CMK (cell line): ENCODE measurements around the gene SLC39A11.
"Not testable (repeated sequence)": the region's sequence is repeated elsewhere in the genome, so short reads cannot be mapped to it uniquely, and the experiment has no call there.

Experiments
- DNase-seq: peaks from one replicate; pipeline ENCODE4 v3.0.0-alpha.2; 2010; ENCODE audit warnings: low read depth

Gene SLC39A11

GRCh38 chr17:73107191-73107590 lies 14.7 kb upstream of the SLC39A11 start:
- DNase-seq, result no peak

GRCh38 chr17:73105431-73105830 lies 12.9 kb upstream of the SLC39A11 start:
- no peak for DNase-seq

DNA sequence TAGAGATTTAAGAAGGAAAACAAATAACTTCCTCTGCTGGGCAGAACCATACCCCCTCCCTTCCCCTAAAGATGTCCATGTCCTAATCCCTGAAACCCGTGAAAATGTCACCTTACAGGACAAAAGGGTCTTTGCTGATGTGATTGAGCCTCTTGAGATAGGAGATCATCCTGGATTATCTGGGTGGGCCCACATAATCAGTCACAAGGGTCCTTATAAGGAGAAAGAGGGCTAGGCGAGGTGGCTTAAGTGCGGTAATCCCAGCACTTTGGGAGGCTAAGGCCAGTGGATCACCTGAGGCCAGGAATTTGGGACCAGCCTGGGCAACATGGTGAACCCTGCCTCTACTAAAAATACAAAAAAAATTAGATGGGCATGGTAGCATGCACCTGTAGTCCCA lies 12.0 kb upstream of the SLC39A11 start:
- DNase-seq, result no peak

DNA sequence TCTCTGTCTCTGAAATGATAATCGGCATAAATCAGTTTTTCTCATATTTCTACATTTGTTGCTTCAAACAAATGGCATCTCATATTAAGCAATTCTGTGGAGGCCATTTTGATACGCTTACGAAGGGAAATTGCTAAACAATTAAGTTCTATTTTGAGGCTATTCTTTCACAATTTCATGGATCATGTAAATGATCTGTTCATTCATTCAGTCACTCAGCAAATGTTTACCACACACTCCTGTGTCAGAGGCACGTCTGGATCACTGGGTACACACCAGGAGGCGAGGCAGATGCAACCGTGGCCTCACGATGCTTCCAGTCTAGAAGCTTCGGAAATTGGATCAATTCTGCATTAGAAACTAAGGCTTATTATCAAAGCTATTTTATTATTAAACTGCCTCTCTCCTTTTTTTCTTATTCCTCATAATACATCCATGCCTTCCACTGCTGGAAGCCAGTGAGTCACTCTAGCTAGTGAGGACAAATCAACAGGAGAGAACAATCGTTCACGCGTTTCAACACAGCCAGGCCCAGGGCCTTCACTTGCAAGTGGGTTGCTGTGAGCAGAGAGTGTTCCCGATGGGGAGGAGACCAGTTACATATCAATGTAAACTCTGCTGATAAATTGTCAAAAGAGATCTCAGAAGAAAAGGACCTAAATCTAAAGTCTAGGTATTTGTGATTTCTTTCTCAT lies 11.3 kb upstream of the SLC39A11 start:
- no peak for DNase-seq

- DNase-seq, result no peak
Measured at GRCh38 chr17:73101031-73101430, 8.5 kb upstream of the SLC39A11 start.

DNA sequence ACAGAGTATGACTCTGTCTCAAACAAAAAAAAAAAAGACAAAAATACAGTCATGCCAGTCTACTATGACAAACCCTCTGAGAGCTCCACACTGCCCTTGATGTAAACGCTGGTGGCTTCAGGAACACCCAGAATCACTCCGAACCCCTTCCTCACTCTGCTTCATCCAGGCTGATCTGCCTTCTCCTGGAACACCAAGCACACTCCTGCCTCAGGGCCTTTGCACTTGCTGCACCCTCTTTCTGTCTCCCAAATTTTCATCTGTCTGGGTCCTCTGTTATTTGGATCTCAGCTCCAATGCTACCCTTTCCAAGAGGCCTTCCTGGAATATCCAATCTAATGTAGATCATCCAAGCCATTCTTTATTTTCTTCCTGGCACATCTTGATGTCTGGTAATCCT lies 7.9 kb upstream of the SLC39A11 start:
- no peak for DNase-seq

DNA sequence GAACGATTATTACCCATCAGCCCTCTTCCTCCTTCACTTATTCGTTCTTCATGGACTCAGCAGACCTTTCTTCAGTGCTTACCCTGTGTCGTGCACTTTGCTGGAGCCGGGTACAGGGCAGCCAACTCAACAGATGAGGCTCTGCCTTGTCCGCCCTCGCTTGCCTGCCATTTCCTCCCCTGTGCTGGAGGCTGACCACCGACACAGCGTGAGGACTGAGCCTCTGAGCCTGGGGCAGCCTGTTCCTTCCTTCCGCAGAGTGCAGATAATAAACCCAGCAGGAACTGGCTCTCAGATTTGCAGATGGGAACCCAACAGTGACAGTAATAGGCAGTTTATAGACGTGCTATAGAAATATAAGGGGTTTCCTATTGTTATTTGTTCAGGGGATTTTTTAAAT lies 7.0 kb upstream of the SLC39A11 start:
- peak; percentile 27 for DNase-seq

DNA sequence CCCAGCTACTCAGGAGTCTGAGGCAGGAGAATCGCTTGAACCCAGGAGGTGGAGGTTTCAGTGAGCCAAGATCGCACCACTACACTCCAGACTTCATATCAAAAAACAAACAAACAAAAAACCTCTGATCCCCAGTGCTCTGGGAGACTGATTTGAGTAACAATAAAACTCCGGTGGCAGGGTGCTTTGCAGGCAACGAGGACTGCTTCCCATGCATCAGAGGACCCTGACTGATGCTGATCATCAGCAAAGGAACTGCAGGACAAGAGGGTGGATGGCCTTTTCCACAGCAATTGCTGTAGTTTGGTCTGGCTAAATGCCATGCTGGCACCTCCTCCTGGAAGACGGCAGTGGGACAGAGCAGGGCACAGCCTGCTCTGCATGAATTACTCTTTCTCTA lies 6.4 kb upstream of the SLC39A11 start:
- DNase-seq, result no peak

DNA sequence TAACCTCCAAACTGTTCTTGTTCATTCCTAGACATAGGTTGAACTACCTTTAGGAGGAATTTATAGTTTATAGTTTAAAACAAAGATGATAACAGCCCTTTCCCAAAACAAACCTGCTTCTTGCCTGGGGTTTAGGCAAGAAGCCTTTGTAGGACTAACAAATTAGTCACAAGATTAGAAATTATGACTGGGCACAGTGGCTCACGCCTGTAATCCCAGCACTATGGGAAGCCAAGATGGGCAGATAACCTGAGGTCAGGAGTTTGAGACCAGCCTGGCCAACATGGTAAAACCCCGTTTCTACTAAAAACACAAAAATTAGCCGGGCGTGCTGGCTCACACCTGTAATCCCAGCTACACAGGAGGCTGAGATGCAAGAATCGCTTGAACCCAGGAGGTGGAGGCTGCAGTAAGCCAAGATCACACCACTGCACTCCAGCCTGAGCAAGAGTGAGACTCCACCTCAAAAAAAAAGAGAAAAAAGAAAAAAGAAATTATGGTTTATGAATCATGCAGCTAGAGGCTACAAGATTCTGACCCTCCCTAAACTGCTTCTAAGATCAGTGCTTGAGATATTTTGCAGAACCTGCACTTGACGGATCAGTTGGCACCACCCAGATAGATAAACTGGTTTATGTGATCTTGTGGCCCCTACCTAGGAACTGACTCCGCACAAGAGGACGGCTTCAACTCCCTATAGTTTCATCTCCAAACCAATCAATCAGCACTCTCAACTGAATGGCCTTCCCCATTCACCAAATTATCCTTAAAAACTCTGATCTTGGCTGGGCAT lies 5.7 kb upstream of the SLC39A11 start:
- not testable (repeated sequence) for DNase-seq

- no peak for DNase-seq
Measured at GRCh38 chr17:73096866-73097265, 4.4 kb upstream of the SLC39A11 start.

- no peak for DNase-seq
Measured at GRCh38 chr17:73096211-73096610, 3.7 kb upstream of the SLC39A11 start.

- DNase-seq, result no peak
Measured at GRCh38 chr17:73093286-73093685, 798 bp upstream of the SLC39A11 start.

- no peak for DNase-seq
Measured at GRCh38 chr17:73091770-73092522, 542 bp downstream of the SLC39A11 start.

DNA sequence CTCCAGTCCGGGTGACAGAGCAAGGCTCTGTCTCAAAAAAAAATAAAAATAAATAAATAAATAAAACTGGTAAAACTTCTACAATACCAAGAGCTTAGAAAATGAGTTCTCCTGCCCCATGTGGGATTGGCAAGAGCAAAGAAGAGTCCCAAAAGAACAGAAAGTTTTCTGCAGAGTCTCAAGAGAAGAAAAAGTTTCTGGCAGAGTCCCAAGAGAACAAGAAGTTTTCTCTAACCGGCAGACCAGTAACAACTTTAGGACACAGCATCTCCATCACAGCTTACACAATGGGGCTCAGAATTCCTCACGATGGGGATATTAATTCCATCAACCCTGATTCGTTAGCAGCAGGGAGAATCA lies 1.1 kb downstream of the SLC39A11 start:
- no peak for DNase-seq

GRCh38 chr17:73090396-73091202 lies 1.9 kb downstream of the SLC39A11 start:
- DNase-seq, result no peak

DNA sequence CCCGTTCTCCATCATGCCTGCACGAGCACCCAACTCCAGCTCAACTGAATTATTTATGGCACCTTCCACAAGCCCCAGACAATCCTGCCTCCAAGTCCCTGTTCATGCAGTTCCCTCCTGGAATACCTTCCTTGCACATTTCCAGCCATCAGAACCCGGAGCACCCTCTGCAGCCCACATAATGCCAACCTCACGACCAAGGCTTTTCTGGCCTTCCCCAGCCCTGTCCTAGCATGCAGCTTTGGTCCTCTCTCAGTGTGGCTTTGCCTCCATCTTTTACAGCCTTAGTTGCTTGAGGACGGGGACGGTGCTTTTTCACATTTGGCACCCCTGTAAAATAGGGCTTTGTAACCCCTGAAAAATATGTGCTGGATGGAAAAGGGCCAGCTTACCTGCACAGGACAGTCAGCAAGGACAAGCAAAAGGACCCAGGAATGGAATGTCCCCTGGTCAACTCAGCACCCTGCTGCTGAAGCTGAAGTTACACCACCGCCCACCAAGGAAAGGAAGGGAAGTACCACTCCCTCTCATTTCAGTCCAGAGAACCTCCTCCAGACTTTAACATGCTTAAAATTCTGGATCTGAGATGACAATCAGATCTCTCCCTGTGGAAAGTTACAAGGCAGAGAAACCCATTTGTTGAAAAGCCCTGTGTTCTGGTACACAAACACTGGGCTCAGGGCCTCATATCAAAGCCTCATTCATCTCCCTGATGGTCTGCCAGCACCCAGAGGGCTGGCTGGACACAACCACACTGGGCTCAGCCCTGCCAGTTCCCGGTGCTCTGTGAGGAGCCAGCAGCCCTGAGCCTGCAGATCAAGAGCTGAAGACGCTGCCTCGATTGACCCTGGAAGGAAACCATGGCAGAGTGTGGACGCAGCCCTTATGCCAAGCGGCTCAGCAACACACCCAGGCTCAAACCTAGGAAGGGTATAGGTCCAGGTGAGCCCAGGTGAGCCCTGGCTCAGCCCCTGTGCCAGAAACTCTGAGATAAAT lies 2.9 kb downstream of the SLC39A11 start:
- DNase-seq, result no peak

- DNase-seq, result no peak
Measured at GRCh38 chr17:73088561-73088960, 3.9 kb downstream of the SLC39A11 start.

GRCh38 chr17:73083432-73083831 lies 9.1 kb downstream of the SLC39A11 start:
- DNase-seq, result no peak

DNA sequence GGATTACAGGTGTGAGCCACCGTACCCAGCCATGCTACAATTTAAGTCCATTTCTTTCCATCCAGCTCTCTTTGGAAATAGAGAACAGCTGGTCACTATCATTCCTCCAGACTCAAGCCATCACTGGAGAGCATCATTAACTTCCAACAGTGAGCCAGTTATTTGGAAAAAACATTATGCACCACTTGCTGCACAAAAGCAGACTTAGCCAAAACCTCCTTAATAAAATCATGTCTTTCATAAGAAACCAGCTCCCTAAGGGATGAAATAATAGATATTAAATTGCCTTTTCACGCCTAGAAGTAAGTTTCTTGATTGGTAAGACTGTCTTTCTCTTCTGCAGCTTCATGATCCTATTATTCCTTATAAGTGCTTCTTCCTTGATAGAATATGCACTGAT lies 17.9 kb downstream of the SLC39A11 start:
- no peak for DNase-seq

- no peak for DNase-seq
Measured at GRCh38 chr17:73072219-73072962, 20.1 kb downstream of the SLC39A11 start.
